Right cardiac atrium (tissue), 5 donors: Measurements from ENCODE around the gene COL2A1. TPM values are rescaled to one million over a fixed set of nuclear protein-coding genes. Genes with fewer than 3 reads are reported as not detected.

Experiments used
- ATAC-seq, 2 donors: fragments of 200-7000 bp; cut with Tn5 transposase; one replicate each; pipeline versions ENCODE4 v1.8.0 to v1.9.1; 2020; ENCODE audit warnings: moderate library complexity in 2 of 2, mild to moderate bottlenecking in 1 of 2
- DNase-seq, 3 donors: peaks; one replicate each; pipeline ENCODE4 v3.0.0-alpha.2; 2020
- H3K27ac ChIP-seq: one replicate; pipeline ENCODE4 v1.5.1; 2013; ENCODE audit warnings: mild to moderate bottlenecking, low read length, control low read depth, moderate library complexity
- H3K27me3 ChIP-seq: one replicate; pipeline ENCODE4 v1.6.1; 2013; ENCODE audit not compliant: control insufficient read depth, insufficient read depth
- H3K4me1 ChIP-seq: one replicate; pipeline ENCODE4 v1.6.1; 2013; ENCODE audit warnings: low read length; ENCODE audit not compliant: control insufficient read depth, insufficient read depth
- H3K4me3 ChIP-seq: one replicate; pipeline ENCODE4 v1.5.1; 2013; ENCODE audit warnings: low read length, control low read depth
- H3K9me3 ChIP-seq: one replicate; pipeline ENCODE4 v1.6.1; 2013; ENCODE audit warnings: low read length; ENCODE audit not compliant: control insufficient read depth
- WGBS: extraction: QIAGEN DNeasy Blood & Tissue Kit; methylation state at CpG from one replicate; pipeline ENCODE4 v1.1.7; 2013; 5-methylcytosine and 5-hydroxymethylcytosine counted together
- intact Hi-C, 4 donors: fragments of 100-400 bp; cut with DNase I; formaldehyde crosslinking; loops; one replicate each; pipeline versions ENCODE4 v1.11.0 to v1.14.0; 2022 to 2023
- polyA plus RNA-seq: library from polyadenylated mRNA; stranded (reverse); fragments of 200-250 nt; gene quantifications from one replicate; pipeline ENCODE4 v1.2.3, GENCODE V29; 2013
- total RNA-seq, 4 donors: library from RNA; stranded (reverse); fragmentation: NEBNext Ultra II Directional; extraction: Animal tissue kit (Norgen Biotek cat#: 25700); gene quantifications; one replicate each; pipeline ENCODE4 v1.2.1, GENCODE V29; 2021
- donor health status: healthy with polysubstance abuse.
- donor health status: DM: no; HTN: yes; CAD: no.
- donor health status: DM: no; HTN: no; CAD: no.
- donor health status: DM: no; HTN: yes; CAD: no; lungs with severe emphysema.
- donor health status: DM: yes; HTN: yes; CAD: no.

Gene COL2A1
- total and polyA plus RNA-seq, 5 donors, result 0.07 TPM; not detected in 4

DNA sequence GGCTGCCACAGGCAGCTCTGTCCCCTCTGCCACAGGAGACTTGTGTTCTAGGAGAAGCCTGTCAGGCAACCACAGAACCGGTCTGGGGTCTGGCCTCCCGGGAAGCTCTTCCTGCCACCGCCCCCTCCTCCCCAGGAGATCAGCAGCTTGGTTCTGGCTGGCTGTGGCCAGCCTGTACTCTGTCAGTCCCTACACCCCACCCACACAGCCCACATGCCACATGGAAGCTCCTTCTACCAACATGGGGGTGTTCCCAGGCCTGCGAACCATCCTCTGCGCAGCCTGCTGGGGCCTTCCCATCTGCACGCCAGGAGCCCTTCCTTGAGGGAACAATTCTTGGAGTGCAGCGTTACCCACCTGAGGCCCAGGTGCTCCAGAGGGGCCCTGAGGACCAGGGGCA is 24.1 kb downstream of the COL2A1 start:
- Histone ChIP-seq H3K27me3 (no peaks in the 10 kb centered on the region), H3K4me1 (no peaks in the 10 kb centered on the region), H3K4me3 (no peak overlapping the region), H3K27ac (no peak overlapping the region), H3K9me3 (no peaks in the 10 kb centered on the region)
- 84% methylated on average over 7 of the region's 7 CpGs for WGBS
- DNase-seq, result no peak
- ATAC-seq, result no peak
- intact Hi-C loops, result no loop called here

DNA sequence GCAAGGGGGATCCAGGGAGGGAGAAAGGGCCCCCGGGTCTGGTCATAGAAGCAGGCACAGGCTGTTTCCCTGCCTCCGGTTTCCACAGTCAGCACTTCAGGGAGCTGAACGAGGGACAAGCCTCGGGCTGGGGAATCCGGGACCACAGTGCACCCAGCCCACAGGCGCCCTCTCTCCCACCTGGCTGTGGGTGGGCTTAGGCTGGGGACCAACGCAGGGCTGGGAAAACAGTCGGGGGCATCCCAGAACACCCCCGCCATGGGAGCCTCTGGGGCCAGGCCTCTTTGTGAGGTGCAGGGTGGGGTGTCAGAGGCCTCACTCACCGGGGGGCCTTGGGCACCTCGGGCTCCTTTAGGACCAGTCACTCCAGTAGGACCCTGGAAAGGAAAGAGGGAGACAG is 24.6 kb downstream of the COL2A1 start:
- DNase-seq (no peak), ATAC-seq (no peak)
- intact Hi-C loops, result no loop called here
- WGBS, result 89% methylated on average over 11 of the region's 11 CpGs
- no peaks in the 10 kb centered on the region for H3K9me3 ChIP-seq
- no peaks in the 10 kb centered on the region for H3K4me1 ChIP-seq
- no peak overlapping the region for H3K27ac ChIP-seq
- H3K27me3 ChIP-seq, result no peaks in the 10 kb centered on the region
- H3K4me3 ChIP-seq, result no peak overlapping the region

DNA sequence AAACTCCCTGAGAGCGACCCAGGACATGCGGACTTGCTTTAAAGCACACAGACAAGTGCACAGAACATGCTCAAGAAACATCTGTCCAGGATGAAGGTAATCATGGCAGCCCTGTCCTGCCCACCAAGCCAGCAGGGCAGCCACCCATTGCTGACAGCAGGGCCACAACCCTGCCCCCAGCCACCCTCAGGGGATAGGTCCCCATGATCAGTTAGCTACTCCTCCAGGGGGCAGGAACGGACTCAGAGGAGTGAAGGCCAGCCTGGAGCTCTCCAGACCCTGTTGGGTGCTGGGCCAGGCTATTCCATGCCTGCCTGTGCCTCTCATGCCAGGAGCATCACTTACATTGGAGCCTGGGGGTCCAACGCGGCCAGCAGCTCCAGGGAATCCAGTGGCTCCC is 25.1 kb downstream of the COL2A1 start:
- no peak overlapping the region for H3K4me3 ChIP-seq
- no peak for DNase-seq
- H3K9me3 ChIP-seq, result no peaks in the 10 kb centered on the region
- WGBS, result 87% methylated on average over 5 of the region's 5 CpGs
- ATAC-seq, result no peak
- no peak overlapping the region for H3K27ac ChIP-seq
- intact Hi-C loops, result no loop called here
- no peaks in the 10 kb centered on the region for H3K4me1 ChIP-seq
- no peaks in the 10 kb centered on the region for H3K27me3 ChIP-seq

DNA sequence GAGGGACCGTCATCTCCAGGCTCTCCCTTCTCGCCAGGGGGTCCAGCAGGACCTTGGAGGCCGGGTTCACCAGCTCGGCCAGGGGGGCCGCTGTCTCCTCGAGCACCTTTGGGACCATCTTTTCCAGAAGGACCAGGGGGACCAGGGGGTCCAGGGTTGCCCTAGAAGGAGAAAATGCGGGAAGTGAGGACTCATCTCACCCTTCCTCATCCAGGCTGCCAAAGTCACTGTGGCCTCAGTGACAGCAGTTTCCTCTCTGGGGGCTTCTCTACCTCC is 25.7 kb downstream of the COL2A1 start:
- 87% methylated on average over 7 of the region's 7 CpGs for WGBS
- no peaks in the 10 kb centered on the region for H3K27me3 ChIP-seq
- H3K4me3 ChIP-seq, result no peak overlapping the region
- no peak overlapping the region for H3K27ac ChIP-seq
- ATAC-seq (no peak), DNase-seq (no peak)
- no peaks in the 10 kb centered on the region for H3K4me1 ChIP-seq
- intact Hi-C loops, result no loop called here
- no peaks in the 10 kb centered on the region for H3K9me3 ChIP-seq

DNA sequence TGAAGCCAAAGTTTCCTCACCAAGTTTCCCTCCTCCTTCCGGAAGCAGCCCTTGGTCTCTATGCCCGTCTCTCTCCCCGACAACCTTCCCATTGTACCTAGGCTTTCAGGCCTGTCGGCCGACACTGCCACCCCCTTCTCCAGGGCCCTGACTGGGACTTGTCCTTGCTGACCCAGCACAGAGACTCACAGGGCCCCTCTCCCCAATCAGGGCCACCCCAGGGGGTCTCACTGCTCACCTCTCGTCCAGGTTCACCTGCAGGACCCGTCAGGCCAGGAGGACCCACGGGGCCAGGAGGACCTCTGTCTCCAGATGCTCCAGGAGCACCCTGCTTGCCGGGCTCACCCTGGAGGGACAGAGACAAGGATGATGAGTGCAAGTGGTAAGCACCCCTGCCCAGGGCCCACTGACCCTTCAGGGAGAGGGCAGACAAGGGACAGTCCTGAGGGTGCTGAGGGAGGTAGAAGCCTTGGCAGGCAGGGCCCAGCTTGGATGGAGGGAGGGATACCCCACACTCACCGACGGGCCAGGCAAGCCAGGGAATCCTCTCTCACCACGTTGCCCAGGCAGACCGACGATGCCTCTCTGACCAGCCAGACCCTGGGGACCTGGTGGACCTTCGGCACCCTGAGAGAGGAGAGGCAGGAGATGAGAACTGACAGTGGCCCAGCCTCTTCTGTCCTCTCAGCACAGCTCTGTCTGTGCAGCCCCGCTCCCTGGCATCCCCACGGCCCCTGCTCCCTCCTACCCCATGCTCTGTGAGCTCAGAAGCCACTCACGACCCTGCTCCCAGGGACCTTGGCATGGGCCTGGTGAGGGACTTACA is 26.3 kb downstream of the COL2A1 start:
- no peaks in the 10 kb centered on the region for H3K4me1 ChIP-seq
- DNase-seq, result no peak
- WGBS, result 85% methylated on average over 18 of the region's 18 CpGs
- H3K9me3 ChIP-seq, result no peaks in the 10 kb centered on the region
- H3K27me3 ChIP-seq, result no peaks in the 10 kb centered on the region
- no peak overlapping the region for H3K4me3 ChIP-seq
- intact Hi-C loops, result no loop called here
- H3K27ac ChIP-seq, result no peak overlapping the region
- no peak for ATAC-seq

DNA sequence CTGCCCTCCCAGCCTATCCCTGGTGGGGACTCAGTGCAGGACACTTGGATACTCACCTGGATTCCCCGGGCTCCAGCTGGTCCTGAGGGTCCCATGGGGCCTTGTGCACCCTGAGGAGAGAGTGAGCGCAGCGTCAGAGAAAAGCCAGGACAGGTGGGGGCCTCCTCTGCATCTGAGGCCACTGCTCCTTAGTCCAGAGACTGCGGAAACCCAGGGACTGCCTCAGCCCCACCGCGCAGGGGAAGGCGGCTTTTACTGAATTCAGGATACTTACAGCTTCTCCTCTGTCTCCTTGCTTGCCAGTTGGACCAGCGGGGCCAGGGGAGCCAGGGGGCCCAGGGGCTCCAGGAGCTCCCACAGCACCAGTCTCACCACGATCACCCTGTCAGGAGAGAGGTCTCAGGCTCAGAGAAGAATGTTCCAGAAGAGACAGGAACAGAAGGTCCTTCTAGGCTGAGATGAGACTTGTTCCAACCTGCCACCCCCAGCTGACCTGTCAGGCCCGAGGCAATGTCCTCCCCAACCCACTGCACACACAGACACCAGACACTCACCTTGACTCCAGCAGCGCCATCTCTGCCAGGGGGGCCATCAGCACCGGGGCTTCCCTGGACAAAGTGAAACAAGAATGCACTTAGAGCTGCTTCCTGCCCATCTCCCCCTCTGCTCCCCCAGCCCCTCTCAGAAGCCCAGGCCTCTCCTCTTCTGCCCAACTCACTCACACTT is 27.1 kb downstream of the COL2A1 start:
- 89% methylated on average over 12 of the region's 12 CpGs for WGBS
- H3K4me1 ChIP-seq, result no peaks in the 10 kb centered on the region
- no peak overlapping the region for H3K4me3 ChIP-seq
- ATAC-seq (no peak), DNase-seq (no peak)
- intact Hi-C loops, result no loop called here
- H3K27me3 ChIP-seq, result no peaks in the 10 kb centered on the region
- H3K9me3 ChIP-seq, result no peaks in the 10 kb centered on the region
- no peak overlapping the region for H3K27ac ChIP-seq

DNA sequence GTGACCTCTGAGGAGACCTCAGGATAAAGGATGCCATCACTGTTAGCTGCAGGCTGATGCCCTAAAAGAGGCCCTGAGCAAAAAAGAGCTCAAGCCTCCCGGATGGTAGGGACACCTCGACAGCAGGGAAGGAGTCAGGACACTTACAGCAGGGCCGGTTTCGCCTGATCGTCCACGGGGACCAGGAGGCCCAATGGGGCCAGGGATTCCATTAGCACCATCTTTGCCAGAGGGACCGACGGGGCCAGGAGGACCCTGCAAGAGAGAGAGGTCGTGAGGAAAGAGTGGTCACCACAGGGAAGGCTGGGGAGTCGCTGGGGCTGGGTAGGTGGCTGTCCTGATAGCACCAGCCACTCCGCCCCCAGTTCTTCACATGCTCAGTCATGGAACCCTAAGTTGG is 28.5 kb downstream of the COL2A1 start:
- H3K27ac ChIP-seq, result no peak overlapping the region
- no peak for ATAC-seq
- H3K4me1 ChIP-seq, result no peaks in the 10 kb centered on the region
- intact Hi-C loops, result no loop called here
- no peak for DNase-seq
- H3K27me3 ChIP-seq, result no peaks in the 10 kb centered on the region
- H3K4me3 ChIP-seq, result no peak overlapping the region
- no peaks in the 10 kb centered on the region for H3K9me3 ChIP-seq
- WGBS, result 93% methylated on average over 11 of the region's 11 CpGs

DNA sequence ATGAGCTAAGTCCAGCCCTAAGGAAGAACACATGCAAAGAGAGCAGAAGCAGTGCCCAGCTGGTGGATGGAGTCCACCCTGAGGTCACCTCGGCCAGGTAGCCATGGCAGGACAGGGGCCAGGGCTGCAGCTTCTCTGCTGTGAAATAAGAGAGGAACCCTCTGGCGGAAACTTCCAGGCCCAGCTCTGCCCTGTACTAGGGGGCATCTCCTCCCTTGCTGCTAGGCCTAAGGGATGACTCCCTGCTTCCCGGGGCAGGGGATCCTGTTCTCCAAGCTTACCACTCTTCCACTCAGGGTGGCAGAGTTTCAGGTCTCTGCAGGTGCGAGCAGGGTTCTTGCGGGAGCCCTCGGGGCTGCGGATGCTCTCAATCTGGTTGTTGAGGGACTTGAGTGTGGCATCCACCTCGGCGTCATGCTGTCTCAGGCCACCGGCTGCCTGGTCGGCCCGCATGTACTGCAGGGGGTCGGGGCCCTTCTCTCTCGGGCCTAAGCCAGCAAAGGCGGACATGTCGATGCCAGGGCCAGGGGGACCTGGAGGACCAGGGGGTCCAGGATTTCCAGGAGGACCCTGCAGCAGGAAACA is 29.1 kb downstream of the COL2A1 start:
- intact Hi-C loops, result no loop called here
- H3K9me3 ChIP-seq, result no peaks in the 10 kb centered on the region
- WGBS, result 97% methylated on average over 16 of the region's 16 CpGs
- DNase-seq (no peak), ATAC-seq (no peak)
- no peaks in the 10 kb centered on the region for H3K4me1 ChIP-seq
- H3K27me3 ChIP-seq, result no peaks in the 10 kb centered on the region
- H3K4me3 ChIP-seq, result no peak overlapping the region
- no peak overlapping the region for H3K27ac ChIP-seq

DNA sequence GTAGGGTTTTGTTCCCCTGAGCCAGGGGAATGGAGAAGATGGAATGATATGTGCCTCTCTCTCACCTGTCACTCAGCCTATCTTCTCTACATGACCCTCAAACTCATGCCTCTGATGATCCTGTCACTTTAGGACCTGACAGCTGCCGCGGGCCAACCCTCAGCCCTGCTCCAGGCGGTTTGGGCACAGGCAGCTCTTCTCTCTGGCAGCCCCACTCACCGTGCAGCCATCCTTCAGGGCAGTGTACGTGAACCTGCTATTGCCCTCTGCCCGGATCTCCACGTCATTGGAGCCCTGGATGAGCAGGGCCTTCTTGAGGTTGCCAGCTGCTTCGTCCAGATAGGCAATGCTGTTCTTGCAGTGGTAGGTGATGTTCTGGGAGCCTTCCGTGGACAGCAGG is 30.4 kb downstream of the COL2A1 start:
- ATAC-seq, result no peak
- Histone ChIP-seq H3K9me3 (no peaks in the 10 kb centered on the region), H3K27ac (no peak overlapping the region), H3K4me3 (no peak overlapping the region), H3K27me3 (no peaks in the 10 kb centered on the region), H3K4me1 (no peaks in the 10 kb centered on the region)
- no peak for DNase-seq
- intact Hi-C loops, result no loop called here
- WGBS, result 95% methylated on average over 9 of the region's 9 CpGs

DNA sequence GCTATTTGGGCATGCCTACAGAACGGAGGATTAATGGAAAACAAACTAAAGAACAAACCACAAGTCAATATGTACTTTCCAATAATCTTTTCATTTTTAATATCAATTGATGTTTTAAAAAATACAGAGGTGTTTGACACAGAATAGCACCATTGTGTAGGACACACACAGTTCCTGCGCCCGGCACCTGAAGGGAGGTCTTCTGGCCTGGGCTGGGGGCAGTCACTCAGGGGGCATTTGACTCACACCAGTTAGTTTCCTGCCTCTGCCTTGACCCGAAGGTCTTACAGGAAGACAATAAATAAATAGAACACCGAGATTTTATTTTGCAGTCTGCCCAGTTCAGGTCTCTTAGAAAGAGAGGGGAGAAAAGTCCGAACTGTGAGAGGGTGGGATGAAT is 31.4 kb downstream of the COL2A1 start:
- intact Hi-C loops, result no loop called here
- H3K9me3 ChIP-seq, result no peaks in the 10 kb centered on the region
- no peak overlapping the region for H3K27ac ChIP-seq
- ATAC-seq, result no peak
- no peaks in the 10 kb centered on the region for H3K4me1 ChIP-seq
- 83% methylated on average over 6 of the region's 6 CpGs for WGBS
- H3K4me3 ChIP-seq, result no peak overlapping the region
- no peaks in the 10 kb centered on the region for H3K27me3 ChIP-seq
- DNase-seq, result no peak

DNA sequence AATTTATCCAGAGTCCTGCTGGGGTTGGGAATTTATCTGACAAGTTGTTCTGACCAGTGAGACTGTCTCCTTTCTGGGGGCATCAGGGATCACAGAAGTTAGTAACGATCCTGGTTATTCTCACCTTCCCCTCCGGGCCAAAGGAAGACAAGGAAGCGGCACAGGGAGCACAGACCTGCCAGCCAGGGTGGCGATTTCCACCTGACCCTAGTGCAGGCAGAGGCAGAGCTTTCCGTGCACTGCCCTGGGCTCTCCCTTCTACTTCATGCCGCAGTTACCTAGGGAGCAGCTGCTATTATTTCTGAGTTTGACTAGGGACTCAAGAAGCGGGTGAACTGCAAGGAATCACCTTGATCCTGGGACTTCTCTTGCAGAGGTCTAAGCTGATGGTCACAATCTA is 33.4 kb downstream of the COL2A1 start:
- ATAC-seq (no peak), DNase-seq (no peak)
- Histone ChIP-seq H3K27me3 (no peaks in the 10 kb centered on the region), H3K4me1 (no peaks in the 10 kb centered on the region), H3K4me3 (no peak overlapping the region), H3K9me3 (no peaks in the 10 kb centered on the region), H3K27ac (no peak overlapping the region)
- intact Hi-C loops, result no loop called here
- 80% methylated on average over 7 of the region's 7 CpGs for WGBS
